Fibroblast of skin of left quadriceps (primary cell): ENCODE results near the gene SMG6.
A peak's percentile ranks its signal among the peaks of the same experiment; 100 is the strongest.
"Not testable (repeated sequence)": the region's sequence is repeated elsewhere in the genome, so short reads cannot be mapped to it uniquely, and the experiment has no call there.

ENCODE experiments used
- DNase-seq, 2 experiments: peaks; one replicate each; pipeline ENCODE4 v3.0.0-alpha.2; 2013; ENCODE audit warnings: low read depth in 2 of 2

The SMG6 gene

GRCh38 chr17:2028234-2028614, 275.4 kb downstream of the SMG6 start:
- no peak for DNase-seq

- DNase-seq = no peak
Measured at GRCh38 chr17:2027528-2028233, 275.9 kb downstream of the SMG6 start.

- DNase-seq = no peak
Measured at GRCh38 chr17:2025622-2026309, 277.8 kb downstream of the SMG6 start.

- peak; percentile 42 to 55 for DNase-seq
Measured at GRCh38 chr17:2025220-2025621, 278.4 kb downstream of the SMG6 start, which contains the start of gene RTN4RL1. Gene RTN4RL1, minus strand, starts transcription at chr17:2025334. Its CDS starts 469 bp downstream, at chr17:2024865.

- no peak for DNase-seq
Measured at GRCh38 chr17:2024572-2025219, 278.9 kb downstream of the SMG6 start.

GRCh38 chr17:2023692-2024571, 279.7 kb downstream of the SMG6 start:
- no peak for DNase-seq

- no peak for DNase-seq
Measured at GRCh38 chr17:2023256-2023655, 280.3 kb downstream of the SMG6 start.

GRCh38 chr17:2022647-2023240, 280.8 kb downstream of the SMG6 start:
- DNase-seq = no peak

- DNase-seq = no peak
Measured at GRCh38 chr17:2020721-2021120, 282.9 kb downstream of the SMG6 start.

- no peak for DNase-seq
Measured at GRCh38 chr17:2019723-2020122, 283.9 kb downstream of the SMG6 start.

- no peak for DNase-seq
Measured at GRCh38 chr17:2018716-2019510, 284.7 kb downstream of the SMG6 start.

GRCh38 chr17:2017274-2017941, 286.2 kb downstream of the SMG6 start:
- DNase-seq = no peak

- DNase-seq = no peak
Measured at GRCh38 chr17:2016494-2016893, 287.1 kb downstream of the SMG6 start.

GRCh38 chr17:2015314-2015713, 288.3 kb downstream of the SMG6 start:
- no peak for DNase-seq

GRCh38 chr17:2013994-2014317, 289.6 kb downstream of the SMG6 start:
- DNase-seq = no peak

GRCh38 chr17:2013220-2013993, 290.2 kb downstream of the SMG6 start:
- DNase-seq = not testable (repeated sequence)

GRCh38 chr17:2012499-2012898, 291.1 kb downstream of the SMG6 start:
- DNase-seq = no peak

- DNase-seq = peak in 1 of 2 experiments; percentile 31
Measured at GRCh38 chr17:2011411-2012371, 291.9 kb downstream of the SMG6 start.
